SHP77 treated with DMSO at 0.1 percent for 48 hours (cell line): ENCODE data around the gene ARHGAP26.

Experiments used
- DNase-seq: peaks from one replicate; lab custom pipeline; 2025; lab: John Stamatoyannopoulos, UW

The ARHGAP26 gene

DNA sequence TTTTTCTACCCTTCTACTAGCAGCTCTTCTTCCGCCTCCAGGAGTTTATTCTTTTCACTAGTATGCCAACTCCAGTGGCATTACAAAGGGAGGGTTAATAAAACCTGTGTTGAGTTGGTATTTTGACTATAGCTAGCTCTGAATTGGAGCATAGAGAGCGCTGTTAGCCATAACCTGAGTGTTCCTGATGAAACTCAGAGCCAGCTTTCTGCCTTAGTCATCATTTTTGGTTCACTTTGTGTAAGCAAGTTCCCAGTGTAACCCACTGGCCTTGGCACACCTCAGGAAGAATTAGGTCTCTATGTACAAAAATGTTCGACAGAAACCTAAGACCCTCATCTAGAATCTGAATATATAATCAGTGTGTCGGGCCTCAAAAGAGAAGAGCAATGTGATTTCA lies 394.4 kb downstream of the ARHGAP26 start:
- no peak for DNase-seq

- no peak for DNase-seq
Measured at GRCh38 chr5:143165049-143165880, 395.1 kb downstream of the ARHGAP26 start.

- DNase-seq = no peak
Measured at GRCh38 chr5:143166090-143166489, 395.9 kb downstream of the ARHGAP26 start.

DNA sequence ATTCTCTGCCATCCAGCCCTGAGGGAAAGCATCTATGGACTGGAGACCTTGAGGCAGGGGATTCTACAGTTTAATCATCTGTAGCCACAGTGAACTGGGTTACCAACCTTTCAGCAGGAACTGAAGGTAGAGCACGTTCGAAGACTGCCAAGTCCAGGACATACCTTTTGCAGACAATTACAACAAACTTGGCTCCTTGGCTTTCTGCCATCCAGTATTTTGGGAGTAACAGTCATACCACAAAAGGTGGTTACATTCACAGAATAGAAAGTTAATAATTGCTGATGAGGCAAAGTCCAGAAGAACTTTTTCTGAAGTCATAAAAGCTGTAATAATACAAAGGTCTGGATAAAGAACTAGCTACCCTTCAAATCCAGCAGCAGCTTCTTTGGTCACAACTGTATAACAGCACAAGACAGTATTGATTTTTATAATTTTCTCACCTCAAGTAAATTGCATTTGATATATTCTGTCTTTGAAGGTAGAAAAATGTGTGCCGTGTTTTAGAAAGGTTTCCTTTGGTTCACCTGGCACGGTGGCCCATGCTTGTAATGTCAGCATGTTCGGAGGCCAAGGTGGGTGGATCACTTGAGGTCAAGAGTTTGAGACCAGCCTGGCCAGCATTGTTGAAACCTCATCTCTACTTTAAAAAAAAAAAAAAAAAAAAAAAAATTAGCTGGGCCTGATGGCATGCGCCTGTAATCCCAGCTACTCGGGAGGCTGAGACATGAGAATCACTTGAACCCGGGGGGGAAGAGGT lies 396.7 kb downstream of the ARHGAP26 start:
- DNase-seq = no peak

- no peak for DNase-seq
Measured at GRCh38 chr5:143168171-143168741, 398.1 kb downstream of the ARHGAP26 start.

DNA sequence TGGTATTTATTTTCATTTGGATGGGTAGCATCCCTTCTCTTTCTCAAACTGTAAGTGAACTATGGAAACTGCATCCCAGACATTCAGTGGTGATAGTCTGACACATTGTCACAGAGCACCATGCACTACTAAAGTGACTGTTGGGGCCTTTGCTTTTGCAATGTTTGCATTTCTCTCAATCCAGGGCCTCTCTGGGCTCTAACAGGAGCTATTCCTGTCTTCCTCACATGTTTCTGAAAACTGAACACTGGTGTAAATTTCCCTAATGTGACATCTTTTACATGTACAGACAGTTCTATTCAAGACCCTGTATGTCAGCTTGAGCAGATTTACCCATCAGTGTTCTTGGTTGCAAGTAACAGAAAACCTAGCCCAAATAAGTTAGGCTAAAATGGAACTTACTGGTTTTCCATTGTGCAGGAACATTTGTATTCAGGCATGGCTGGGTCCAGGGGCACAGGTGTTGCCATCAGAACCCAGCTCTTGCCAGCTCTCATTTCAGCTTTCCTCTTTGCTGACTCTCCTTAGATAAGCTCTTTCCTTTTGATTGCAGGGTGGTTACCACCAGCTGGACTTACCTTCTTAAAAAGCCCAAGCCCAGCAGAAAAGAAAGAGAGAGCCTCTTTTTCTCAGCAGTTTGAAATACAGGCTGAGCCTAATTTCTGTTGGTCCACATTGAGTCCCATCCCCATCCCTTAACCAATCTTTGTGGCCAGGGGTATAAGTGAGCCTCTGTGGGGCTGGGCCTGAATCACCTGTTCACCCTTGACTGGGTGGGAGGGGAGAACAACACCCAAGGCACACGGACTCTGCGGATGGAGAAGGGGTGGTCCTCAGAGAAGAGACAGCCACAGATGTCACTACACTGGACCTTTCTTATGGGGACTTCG lies 399.0 kb downstream of the ARHGAP26 start:
- no peak for DNase-seq

DNA sequence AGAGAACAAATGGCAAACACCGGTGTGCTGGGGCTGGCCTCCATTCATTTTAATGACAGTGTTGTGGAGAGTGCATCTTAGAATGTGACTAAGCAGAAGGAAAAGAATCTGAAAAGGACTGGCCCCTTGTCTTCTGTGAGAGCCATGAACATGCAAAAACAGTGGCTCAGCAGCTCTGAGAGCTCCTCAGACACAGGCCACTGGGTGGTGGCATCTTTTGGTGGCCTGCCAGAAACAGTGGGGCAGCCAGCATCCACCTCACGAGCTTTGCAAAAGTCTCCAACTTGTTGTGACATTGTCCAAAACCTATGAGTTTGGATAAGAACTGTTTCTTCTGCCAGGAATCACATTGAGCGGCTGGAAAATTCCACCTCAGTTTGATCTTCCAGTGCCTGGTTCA lies 399.9 kb downstream of the ARHGAP26 start:
- DNase-seq = no peak

DNA sequence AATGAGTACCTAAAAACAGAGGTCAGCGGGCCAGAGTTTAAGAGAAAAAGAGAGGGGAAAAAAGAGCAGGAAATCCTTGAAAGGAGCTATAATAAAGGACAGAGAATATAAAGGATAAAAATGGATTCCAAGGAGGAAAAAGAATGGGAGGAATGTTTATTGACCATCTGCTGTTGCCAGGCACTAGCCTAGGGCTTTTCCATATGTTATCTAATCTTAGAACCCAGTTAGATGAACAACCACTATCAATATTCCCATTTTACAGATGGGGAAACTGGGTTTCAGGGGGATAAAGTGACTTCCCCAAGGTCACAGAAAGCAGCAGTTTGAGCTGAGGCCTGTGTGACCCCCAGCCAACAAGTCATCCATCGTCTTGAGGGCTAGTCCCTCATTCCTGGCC lies 400.8 kb downstream of the ARHGAP26 start:
- DNase-seq = no peak

DNA sequence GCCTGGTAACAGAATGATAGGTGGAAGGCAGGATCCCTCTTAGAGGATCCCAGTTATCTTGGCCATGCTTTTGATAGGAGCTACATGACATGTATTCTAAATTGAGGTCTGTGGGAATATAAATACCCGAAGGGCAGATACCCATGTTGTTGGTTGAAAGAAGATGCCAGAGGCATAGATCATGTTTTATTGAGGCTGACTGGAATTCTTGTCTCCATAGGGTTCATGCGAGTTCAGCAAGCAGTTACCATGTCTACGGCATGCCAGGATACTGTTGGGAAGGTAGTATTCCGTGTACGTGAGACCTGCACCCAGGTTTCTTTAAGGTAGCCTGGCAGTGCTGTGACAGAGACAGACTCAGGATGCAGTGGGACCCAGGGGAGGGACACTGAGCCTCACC lies 402.6 kb downstream of the ARHGAP26 start:
- no peak for DNase-seq

DNA sequence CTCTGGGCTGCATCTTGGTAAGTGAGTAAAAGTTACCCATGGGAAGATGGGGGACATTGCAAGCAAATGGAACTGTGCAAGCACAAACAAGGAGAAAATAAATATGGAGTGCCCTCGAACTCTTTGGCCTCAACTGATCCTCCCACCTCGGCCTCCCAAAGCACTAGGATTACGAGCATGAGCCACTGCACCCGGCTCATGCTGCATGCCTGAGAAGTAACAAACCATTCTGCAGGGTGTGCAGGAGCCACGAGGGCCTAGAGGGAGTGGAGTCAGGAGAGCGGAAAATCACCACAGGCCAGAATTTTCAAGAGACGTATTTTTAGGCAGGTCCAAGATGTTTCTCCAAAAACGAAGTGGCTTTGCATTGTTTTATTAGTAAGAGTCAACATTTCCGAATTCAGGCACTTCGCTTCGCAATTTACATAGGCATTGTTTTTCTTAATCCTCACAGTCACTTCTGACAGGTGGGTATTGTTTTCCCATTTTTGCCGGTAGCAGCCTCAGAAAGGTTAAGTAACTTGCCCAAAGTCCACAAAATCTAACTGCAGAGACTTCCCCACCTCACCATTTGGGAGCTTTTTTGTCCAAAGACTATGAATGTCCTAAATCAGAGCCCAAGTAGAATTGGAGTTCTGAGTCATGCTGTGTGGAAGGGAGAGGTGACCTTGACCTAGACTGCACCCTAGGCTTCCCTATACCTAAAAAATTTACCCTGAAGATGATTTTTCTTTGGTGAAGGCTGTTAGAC lies 403.1 kb downstream of the ARHGAP26 start:
- no peak for DNase-seq

- DNase-seq = no peak
Measured at GRCh38 chr5:143174714-143175398, 404.7 kb downstream of the ARHGAP26 start.

- DNase-seq = no peak
Measured at GRCh38 chr5:143176048-143176447, 405.9 kb downstream of the ARHGAP26 start.

DNA sequence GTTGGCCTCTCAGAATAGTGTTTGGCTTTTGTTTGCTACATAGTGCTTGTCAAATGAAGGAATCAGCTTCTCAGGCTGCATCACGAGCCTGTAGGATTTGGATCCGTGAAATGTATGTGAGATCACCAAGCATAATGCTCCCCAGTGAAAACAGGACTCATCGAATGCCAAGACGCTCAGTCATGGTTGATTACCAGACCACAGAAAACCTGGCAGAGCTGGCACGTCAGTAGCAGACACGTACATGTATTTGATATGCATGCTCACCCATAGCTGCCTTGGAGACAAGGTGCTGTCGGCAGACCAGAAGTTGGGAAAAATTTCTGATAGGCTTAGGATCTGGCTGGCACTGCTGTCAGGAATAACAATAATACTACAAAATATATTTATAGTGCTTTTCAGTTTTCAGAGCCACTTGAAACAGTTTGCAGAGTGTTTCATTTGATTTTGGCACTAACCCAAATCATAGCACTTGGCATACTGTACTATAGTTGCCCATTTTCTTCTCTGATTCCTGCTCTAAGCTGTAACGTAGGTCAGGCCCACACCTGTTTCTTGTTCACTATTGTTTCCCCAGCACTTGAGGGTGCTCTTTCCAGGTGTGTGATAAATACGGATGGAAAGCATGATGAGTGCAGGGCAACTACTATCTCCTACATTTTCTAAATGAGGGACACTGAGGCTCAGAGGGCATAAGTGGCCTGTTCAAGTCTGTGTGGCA lies 407.2 kb downstream of the ARHGAP26 start:
- DNase-seq = peak; percentile 86

DNA sequence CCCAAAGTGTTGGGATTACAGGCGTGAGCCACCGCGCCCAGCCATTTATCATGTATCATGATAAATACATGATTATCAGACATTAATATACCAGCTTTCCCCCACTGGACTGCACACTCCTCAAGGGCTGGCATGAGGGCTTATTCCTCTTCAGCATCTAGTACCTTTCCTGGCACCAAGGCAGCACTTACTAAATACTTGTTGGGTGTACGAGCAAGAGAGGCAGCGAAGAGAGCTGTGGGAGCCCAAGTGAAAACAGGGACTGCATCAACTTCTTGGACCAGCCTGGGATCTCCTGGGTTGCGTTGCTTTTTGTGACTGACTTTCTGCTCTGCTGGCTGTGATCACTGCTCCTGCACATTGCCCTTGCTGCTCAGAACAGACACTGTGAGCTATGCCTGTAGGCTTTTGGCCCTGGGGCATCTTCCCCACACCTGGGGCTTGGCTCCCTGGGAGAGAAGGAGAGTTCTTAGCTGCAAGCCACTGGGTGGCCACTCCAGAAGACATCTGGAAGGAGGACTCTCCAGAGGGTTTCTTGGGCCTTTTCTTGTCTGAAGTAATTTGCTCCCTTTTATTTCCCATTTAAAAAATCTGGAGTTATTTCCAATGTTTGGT lies 409.1 kb downstream of the ARHGAP26 start:
- DNase-seq = no peak

- DNase-seq = no peak
Measured at GRCh38 chr5:143180751-143181150, 410.6 kb downstream of the ARHGAP26 start.

GRCh38 chr5:143181173-143181572 lies 411.0 kb downstream of the ARHGAP26 start:
- no peak for DNase-seq

GRCh38 chr5:143182106-143182505 lies 411.9 kb downstream of the ARHGAP26 start:
- DNase-seq = no peak

- DNase-seq = peak; percentile 47
Measured at GRCh38 chr5:143182901-143183820, 413.0 kb downstream of the ARHGAP26 start.
